NCI-H2227 treated with DMSO at 0.1 percent for 48 hours (cell line): Measurements from ENCODE around the gene MATN1.
A peak's percentile ranks its signal among the peaks of the same experiment; 100 is the strongest.

Experiments used
- DNase-seq: peaks from one replicate; lab custom pipeline; 2025; lab: John Stamatoyannopoulos, UW

The MATN1 gene

GRCh38 chr1:30718091-30718635 is 5.2 kb downstream of the MATN1 start:
- peak; percentile 99 for DNase-seq

GRCh38 chr1:30716646-30717045 is 6.7 kb downstream of the MATN1 start:
- DNase-seq = no peak

- DNase-seq = no peak
These were observed 7.5 kb downstream of the MATN1 start for GRCh38 chr1:30715886-30716285.

- DNase-seq = no peak
These were observed 8.2 kb downstream of the MATN1 start for GRCh38 chr1:30715216-30715615.

- DNase-seq = no peak
These were observed 8.8 kb downstream of the MATN1 start for GRCh38 chr1:30714536-30715090.

- DNase-seq = no peak
These were observed 9.4 kb downstream of the MATN1 start for GRCh38 chr1:30714025-30714424.

- DNase-seq = peak; percentile 43
These were observed 10.1 kb downstream of the MATN1 start for GRCh38 chr1:30713311-30713710.

GRCh38 chr1:30712583-30712982 is 10.8 kb downstream of the MATN1 start:
- DNase-seq = no peak

GRCh38 chr1:30710407-30710806 is 13.0 kb downstream of the MATN1 start:
- no peak for DNase-seq

GRCh38 chr1:30708361-30708728 is 15.0 kb downstream of the MATN1 start:
- no peak for DNase-seq

- peak; percentile 73 for DNase-seq
These were observed 15.7 kb downstream of the MATN1 start for GRCh38 chr1:30707412-30708360.

GRCh38 chr1:30706528-30706927 is 16.9 kb downstream of the MATN1 start:
- DNase-seq = no peak

GRCh38 chr1:30705698-30706097 is 17.7 kb downstream of the MATN1 start:
- DNase-seq = no peak

- DNase-seq = no peak
These were observed 18.4 kb downstream of the MATN1 start for GRCh38 chr1:30704765-30705509.

- DNase-seq = no peak
These were observed 19.1 kb downstream of the MATN1 start for GRCh38 chr1:30704271-30704670.

GRCh38 chr1:30702823-30703222 is 20.6 kb downstream of the MATN1 start:
- no peak for DNase-seq

- DNase-seq = no peak
These were observed 22.1 kb downstream of the MATN1 start for GRCh38 chr1:30701258-30701633.

GRCh38 chr1:30700528-30701257 is 22.7 kb downstream of the MATN1 start:
- no peak for DNase-seq

GRCh38 chr1:30699762-30700161 is 23.6 kb downstream of the MATN1 start:
- no peak for DNase-seq

GRCh38 chr1:30698401-30698981 is 24.9 kb downstream of the MATN1 start:
- DNase-seq = no peak

GRCh38 chr1:30697571-30698376 is 25.6 kb downstream of the MATN1 start:
- DNase-seq = no peak
